Breast epithelium (tissue), 4 donors: ENCODE measurements around the gene RAB24. TPM values are rescaled to one million over a fixed set of nuclear protein-coding genes. Genes with fewer than 3 reads are reported as not detected.

Source experiments
- DNase-seq, 2 donors: peaks; one replicate each; pipeline ENCODE4 v3.0.0-alpha.2; 2019; ENCODE audit warnings: low spot score in 2 of 2
- H3K27ac ChIP-seq, 2 donors: fragments of 200-600 bp; sonication (generic) in 1 of 2; one replicate each; pipeline ENCODE4 v1.5.1; 2016 to 2019; ENCODE audit warnings: mild to moderate bottlenecking in 1 of 2
- H3K27me3 ChIP-seq, 2 donors: fragments of 200-600 bp; sonication (generic) in 1 of 2; one replicate each; pipeline versions ENCODE4 v1.5.1 to v1.6.0; 2017 to 2019; ENCODE audit warnings: control low read depth in 1 of 2, mild to moderate bottlenecking in 1 of 2
- H3K36me3 ChIP-seq: fragments of 200-600 bp; one replicate; pipeline ENCODE4 v1.5.1; 2019
- H3K4me1 ChIP-seq, 2 donors: fragments of 200-600 bp; sonication (generic); one replicate each; pipeline ENCODE4 v1.5.1; 2016 to 2019; ENCODE audit warnings: control low read depth in 1 of 2
- H3K4me3 ChIP-seq, 3 donors: fragments of 200-600 bp; sonication (generic); 1 replicate in 2 of 3; 2 replicates in 1 of 3; pipeline ENCODE4 v1.5.1; 2016 to 2019; ENCODE audit warnings: mild to moderate bottlenecking in 3 of 3, moderate library complexity in 2 of 3
- H3K9me3 ChIP-seq, 2 donors: fragments of 200-600 bp; sonication (generic) in 1 of 2; one replicate each; pipeline ENCODE4 v1.5.1; 2016 to 2019; ENCODE audit warnings: control low read depth in 1 of 2
- POLR2A ChIP-seq: fragments of 450-650 bp; IDR thresholded peaks from one replicate; pipeline ENCODE4 v1.6.1; 2016; ENCODE audit warnings: antibody characterized with exemption, mild to moderate bottlenecking, moderate library complexity
- POLR2AphosphoS5 ChIP-seq, 3 donors: sonication (generic); formaldehyde crosslinking; IDR thresholded peaks; one replicate each; pipeline ENCODE4 v1.6.1; 2017; ENCODE audit warnings: antibody characterized with exemption in 3 of 3
- intact Hi-C: fragments of 100-400 bp; cut with DNase I; formaldehyde crosslinking; loops from one replicate; pipeline ENCODE4 v1.15.1; 2023; ENCODE audit warnings: low total_unique reads
- total RNA-seq, 3 donors: library from RNA; depleted of rRNA; stranded (reverse); fragments of >200 nt; gene quantifications; one replicate each; pipeline ENCODE4 v1.1.0, GENCODE V29; 2016
- TF ChIP-seq, protein P1 (sequence below), 3 donors: fragments of 450-650 bp; IDR thresholded peaks; one replicate each; pipeline ENCODE4 v1.5.1; 2016 to 2017; ENCODE audit warnings: antibody characterized with exemption in 3 of 3, mild to moderate bottlenecking in 3 of 3, moderate library complexity in 3 of 3

Gene RAB24
- total RNA-seq, 3 donors from 2014 or later: 21.4 to 62.9 (median 36.0) TPM

DNA sequence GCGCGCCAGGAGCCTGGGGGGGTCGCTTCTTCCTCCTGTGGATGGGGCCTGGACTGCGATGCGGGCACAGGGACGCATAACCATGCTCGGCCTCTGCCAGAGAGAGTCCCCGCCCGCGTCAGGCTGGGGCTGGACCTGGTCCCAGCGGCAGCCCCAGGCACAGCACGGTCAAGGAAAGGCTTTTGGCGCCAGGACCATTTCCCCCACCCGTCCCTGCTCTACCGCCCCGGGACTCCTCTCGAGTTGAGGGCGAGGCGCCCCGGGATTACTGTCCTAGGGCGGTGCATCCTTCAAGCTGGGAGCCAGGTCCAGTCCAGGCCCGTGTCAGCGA, 7.8 kb upstream of the RAB24 start:
- TF ChIP-seq POLR2A (no peak), POLR2AphosphoS5 (IDR thresholded peaks at IDR 0.05) (no peak)
- TF ChIP-seq, protein P1, sequence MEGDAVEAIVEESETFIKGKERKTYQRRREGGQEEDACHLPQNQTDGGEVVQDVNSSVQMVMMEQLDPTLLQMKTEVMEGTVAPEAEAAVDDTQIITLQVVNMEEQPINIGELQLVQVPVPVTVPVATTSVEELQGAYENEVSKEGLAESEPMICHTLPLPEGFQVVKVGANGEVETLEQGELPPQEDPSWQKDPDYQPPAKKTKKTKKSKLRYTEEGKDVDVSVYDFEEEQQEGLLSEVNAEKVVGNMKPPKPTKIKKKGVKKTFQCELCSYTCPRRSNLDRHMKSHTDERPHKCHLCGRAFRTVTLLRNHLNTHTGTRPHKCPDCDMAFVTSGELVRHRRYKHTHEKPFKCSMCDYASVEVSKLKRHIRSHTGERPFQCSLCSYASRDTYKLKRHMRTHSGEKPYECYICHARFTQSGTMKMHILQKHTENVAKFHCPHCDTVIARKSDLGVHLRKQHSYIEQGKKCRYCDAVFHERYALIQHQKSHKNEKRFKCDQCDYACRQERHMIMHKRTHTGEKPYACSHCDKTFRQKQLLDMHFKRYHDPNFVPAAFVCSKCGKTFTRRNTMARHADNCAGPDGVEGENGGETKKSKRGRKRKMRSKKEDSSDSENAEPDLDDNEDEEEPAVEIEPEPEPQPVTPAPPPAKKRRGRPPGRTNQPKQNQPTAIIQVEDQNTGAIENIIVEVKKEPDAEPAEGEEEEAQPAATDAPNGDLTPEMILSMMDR (IDR thresholded peaks at IDR 0.05): no peak
- DNase-seq: peak in 1 of 2 donors; percentile 52
- Histone ChIP-seq H3K36me3 (no peaks in the 10 kb centered on the region), H3K4me1 (peaks cover 10 to 11% of the 10 kb centered on the region in 2 donors), H3K27me3 (no peaks in the 10 kb centered on the region), H3K4me3 (peak overlapping the region; percentile 47 to 72 (median 61)), H3K27ac (no peak overlapping the region), H3K9me3 (no peaks in the 10 kb centered on the region)
- intact Hi-C loops: loop anchor here (10.0 kb wide), 1 partner anchor 53 kb away; no protein-coding TSS in a partner anchor

GRCh38 chr5:177310757-177311391, 7.4 kb upstream of the RAB24 start:
- TF ChIP-seq POLR2AphosphoS5 (IDR thresholded peaks at IDR 0.05) (no peak), POLR2A (no peak)
- TF ChIP-seq, protein P1 (IDR thresholded peaks at IDR 0.05): no peak
- intact Hi-C loops: loop anchor here (10.0 kb wide), 1 partner anchor 54 kb away; no protein-coding TSS in a partner anchor
- Histone ChIP-seq H3K27ac (no peak overlapping the region), H3K9me3 (no peaks in the 10 kb centered on the region), H3K4me1 (peaks cover 10 to 11% of the 10 kb centered on the region in 2 donors), H3K4me3 (peak overlapping the region in 2 of 3 donors; percentile 61 to 72), H3K36me3 (no peaks in the 10 kb centered on the region), H3K27me3 (no peaks in the 10 kb centered on the region)
- no peak for DNase-seq

DNA sequence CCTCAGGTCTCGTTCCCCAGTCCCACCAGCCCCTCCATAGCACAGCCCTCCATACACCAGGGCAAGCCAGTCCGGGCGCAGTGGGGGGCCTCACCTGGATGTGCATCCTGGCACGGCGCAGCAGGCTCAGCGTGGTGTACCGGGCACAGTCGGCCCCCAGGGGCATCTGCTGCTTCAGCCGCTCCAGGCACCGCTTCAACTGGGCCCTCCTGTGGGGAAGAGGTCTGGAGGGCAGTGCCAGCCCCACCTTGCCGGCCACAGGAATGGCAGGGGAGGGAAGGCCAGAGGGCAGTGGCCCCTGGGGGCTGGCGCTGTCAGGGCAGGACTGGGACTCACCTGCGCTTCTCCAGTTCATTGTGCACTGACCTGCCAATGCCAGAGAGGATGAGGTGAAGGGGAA, 6.8 kb upstream of the RAB24 start:
- Histone ChIP-seq H3K4me1 (peaks cover 10 to 13% of the 10 kb centered on the region in 2 donors), H3K36me3 (no peaks in the 10 kb centered on the region), H3K4me3 (no peak overlapping the region), H3K9me3 (no peaks in the 10 kb centered on the region), H3K27ac (no peak overlapping the region), H3K27me3 (no peaks in the 10 kb centered on the region)
- peak in 1 of 2 donors; percentile 48 for DNase-seq
- intact Hi-C loops: loop anchor here (10.0 kb wide), 1 partner anchor 54 kb away; no protein-coding TSS in a partner anchor
- TF ChIP-seq POLR2A: no peak
- TF ChIP-seq POLR2AphosphoS5 (IDR thresholded peaks at IDR 0.05): no peak
- TF ChIP-seq, protein P1 (IDR thresholded peaks at IDR 0.05): no peak

GRCh38 chr5:177309351-177310191, 6.1 kb upstream of the RAB24 start:
- H3K27me3 ChIP-seq: no peaks in the 10 kb centered on the region
- H3K4me3 ChIP-seq: no peak overlapping the region
- peaks cover 10 to 21% of the 10 kb centered on the region in 2 donors for H3K4me1 ChIP-seq
- TF ChIP-seq POLR2AphosphoS5 (IDR thresholded peaks at IDR 0.05): no peak
- TF ChIP-seq, protein P1 (IDR thresholded peaks at IDR 0.05): peak; percentile 47 to 66 (median 50)
- no peaks in the 10 kb centered on the region for H3K36me3 ChIP-seq
- H3K27ac ChIP-seq: no peak overlapping the region
- peak in 1 of 2 donors; percentile 63 for DNase-seq
- no peaks in the 10 kb centered on the region for H3K9me3 ChIP-seq
- intact Hi-C loops: loop anchor here (10.0 kb wide), 1 partner anchor 55 kb away; no protein-coding TSS in a partner anchor

- DNase-seq: no peak
- H3K4me3 ChIP-seq: no peak overlapping the region
- H3K27me3 ChIP-seq: no peaks in the 10 kb centered on the region
- no peaks in the 10 kb centered on the region for H3K36me3 ChIP-seq
- TF ChIP-seq POLR2A: no peak
- TF ChIP-seq POLR2AphosphoS5 (IDR thresholded peaks at IDR 0.05): no peak
- TF ChIP-seq, protein P1 (IDR thresholded peaks at IDR 0.05): no peak
- H3K9me3 ChIP-seq: no peaks in the 10 kb centered on the region
- intact Hi-C loops: no loop called here
- no peak overlapping the region for H3K27ac ChIP-seq
- H3K4me1 ChIP-seq: peaks cover 10 to 24% of the 10 kb centered on the region in 2 donors
Measured at GRCh38 chr5:177308740-177309139, 5.2 kb upstream of the RAB24 start.
